ENCODE data around the gene CNTNAP5. TPM values are rescaled to one million over a fixed set of nuclear protein-coding genes. Genes with fewer than 3 reads are reported as not detected.

Gene CNTNAP5
- total and polyA plus RNA-seq, 2 of the 13 experiments (the other 11 are each of a cell fraction or from before 2014, with no cell fraction given) = not detected

DNA sequence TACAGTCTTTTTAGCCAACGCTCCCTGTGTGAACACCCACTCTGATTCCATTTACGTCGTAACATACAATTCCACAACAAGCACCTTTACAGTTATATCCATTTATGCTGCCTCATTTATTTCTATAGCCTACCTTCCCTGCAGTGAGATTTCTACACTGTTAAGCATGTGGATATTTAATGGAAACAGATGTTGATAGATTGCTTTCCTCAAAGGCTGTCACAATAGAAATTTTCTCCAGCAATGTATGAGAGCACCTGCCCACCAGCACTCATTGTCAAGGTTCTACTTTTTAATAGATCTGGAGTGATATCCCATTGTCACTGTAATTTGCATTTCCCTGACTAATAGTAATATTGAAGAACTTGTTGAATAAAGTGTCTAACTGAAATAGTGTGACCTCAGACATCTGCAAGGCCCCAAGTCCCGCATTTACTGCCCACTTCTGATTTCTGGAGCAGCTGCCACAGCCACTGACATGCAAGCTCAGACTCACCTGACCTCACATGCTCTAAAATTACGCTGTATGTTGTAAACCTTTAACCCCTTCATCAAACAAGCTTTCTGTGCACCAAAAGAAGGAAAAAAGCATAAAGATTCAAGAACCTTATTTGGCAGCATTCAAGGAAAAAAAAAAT lies 295.1 kb downstream of the CNTNAP5 start:
- ATAC-seq (no peak), FAIRE-seq (no peak), DNase-seq (ENCODE audit: low spot score) (no peak)
- Histone ChIP-seq H3K27ac (ENCODE audit: extremely low read length, insufficient read depth, low read length) (no peak overlapping the region), H3K4me1 (ENCODE audit: insufficient read depth, low read length) (no peaks in the 10 kb centered on the region), H3K27me3 (ENCODE audit: control insufficient read depth in 1 of 2, insufficient read depth in 2 of 2, low read length in 2 of 2) (no peaks in the 10 kb centered on the region), H3K9ac (ENCODE audit: insufficient read depth, low read depth, low read length) (no peak overlapping the region), H3K79me2 (ENCODE audit: insufficient read depth, low read length) (no peaks in the 10 kb centered on the region), H3K4me3 (replicated peaks in 1 of 3; ENCODE audit: insufficient read depth in 1 of 3, low read depth in 2 of 3, low read length in 3 of 3) (no peak overlapping the region), H2AFZ (ENCODE audit: low read length) (no peak overlapping the region), H3K4me2 (ENCODE audit: low read depth, low read length) (no peak overlapping the region), H3K36me3 (replicated peaks in 1 of 2; ENCODE audit: control insufficient read depth in 1 of 2, insufficient read depth in 2 of 2, low read length in 2 of 2) (no peaks in the 10 kb centered on the region), H4K20me1 (ENCODE audit: insufficient read depth, low read length) (no peaks in the 10 kb centered on the region), H3K9me3 (ENCODE audit: low read length) (no peaks in the 10 kb centered on the region)
- ChIA-PET CTCF (ENCODE audit: low intra/inter-chr PET ratio, low total read pairs) (no interaction called here), POLR2A (no interaction called here)
- 17% methylated on average over 5 of the region's 5 CpGs for WGBS (ENCODE audit: low lambda C conversion rate)
- BruUV-seq (replicated peaks) = no TSS peak
- intact Hi-C loops (cut with micrococcal nuclease; ENCODE audit: unreplicated experiment) (no loop called here), in situ Hi-C loops (cut with HindIII; ENCODE audit: extremely low pct_ligation_motif_present, low pct_unique_long_range_greater_than_20kb) (no loop called here)
- TF ChIP-seq MIER3 (CRISPR knock-in tag; IDR thresholded peaks at IDR 0.05; ENCODE audit: borderline replicate concordance) = no peak
- no peak for TF ChIP-seq ZNF781 (CRISPR knock-in tag; IDR thresholded peaks at IDR 0.05; ENCODE audit: borderline replicate concordance, not compliant biosample characterization)
- no peak for TF ChIP-seq ZNF879 (CRISPR knock-in tag; IDR thresholded peaks at IDR 0.05)
- TF ChIP-seq, protein P1, sequence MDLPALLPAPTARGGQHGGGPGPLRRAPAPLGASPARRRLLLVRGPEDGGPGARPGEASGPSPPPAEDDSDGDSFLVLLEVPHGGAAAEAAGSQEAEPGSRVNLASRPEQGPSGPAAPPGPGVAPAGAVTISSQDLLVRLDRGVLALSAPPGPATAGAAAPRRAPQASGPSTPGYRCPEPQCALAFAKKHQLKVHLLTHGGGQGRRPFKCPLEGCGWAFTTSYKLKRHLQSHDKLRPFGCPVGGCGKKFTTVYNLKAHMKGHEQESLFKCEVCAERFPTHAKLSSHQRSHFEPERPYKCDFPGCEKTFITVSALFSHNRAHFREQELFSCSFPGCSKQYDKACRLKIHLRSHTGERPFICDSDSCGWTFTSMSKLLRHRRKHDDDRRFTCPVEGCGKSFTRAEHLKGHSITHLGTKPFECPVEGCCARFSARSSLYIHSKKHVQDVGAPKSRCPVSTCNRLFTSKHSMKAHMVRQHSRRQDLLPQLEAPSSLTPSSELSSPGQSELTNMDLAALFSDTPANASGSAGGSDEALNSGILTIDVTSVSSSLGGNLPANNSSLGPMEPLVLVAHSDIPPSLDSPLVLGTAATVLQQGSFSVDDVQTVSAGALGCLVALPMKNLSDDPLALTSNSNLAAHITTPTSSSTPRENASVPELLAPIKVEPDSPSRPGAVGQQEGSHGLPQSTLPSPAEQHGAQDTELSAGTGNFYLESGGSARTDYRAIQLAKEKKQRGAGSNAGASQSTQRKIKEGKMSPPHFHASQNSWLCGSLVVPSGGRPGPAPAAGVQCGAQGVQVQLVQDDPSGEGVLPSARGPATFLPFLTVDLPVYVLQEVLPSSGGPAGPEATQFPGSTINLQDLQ (CRISPR knock-in tag; IDR thresholded peaks at IDR 0.05) = no peak
- TF ChIP-seq, protein P2, sequence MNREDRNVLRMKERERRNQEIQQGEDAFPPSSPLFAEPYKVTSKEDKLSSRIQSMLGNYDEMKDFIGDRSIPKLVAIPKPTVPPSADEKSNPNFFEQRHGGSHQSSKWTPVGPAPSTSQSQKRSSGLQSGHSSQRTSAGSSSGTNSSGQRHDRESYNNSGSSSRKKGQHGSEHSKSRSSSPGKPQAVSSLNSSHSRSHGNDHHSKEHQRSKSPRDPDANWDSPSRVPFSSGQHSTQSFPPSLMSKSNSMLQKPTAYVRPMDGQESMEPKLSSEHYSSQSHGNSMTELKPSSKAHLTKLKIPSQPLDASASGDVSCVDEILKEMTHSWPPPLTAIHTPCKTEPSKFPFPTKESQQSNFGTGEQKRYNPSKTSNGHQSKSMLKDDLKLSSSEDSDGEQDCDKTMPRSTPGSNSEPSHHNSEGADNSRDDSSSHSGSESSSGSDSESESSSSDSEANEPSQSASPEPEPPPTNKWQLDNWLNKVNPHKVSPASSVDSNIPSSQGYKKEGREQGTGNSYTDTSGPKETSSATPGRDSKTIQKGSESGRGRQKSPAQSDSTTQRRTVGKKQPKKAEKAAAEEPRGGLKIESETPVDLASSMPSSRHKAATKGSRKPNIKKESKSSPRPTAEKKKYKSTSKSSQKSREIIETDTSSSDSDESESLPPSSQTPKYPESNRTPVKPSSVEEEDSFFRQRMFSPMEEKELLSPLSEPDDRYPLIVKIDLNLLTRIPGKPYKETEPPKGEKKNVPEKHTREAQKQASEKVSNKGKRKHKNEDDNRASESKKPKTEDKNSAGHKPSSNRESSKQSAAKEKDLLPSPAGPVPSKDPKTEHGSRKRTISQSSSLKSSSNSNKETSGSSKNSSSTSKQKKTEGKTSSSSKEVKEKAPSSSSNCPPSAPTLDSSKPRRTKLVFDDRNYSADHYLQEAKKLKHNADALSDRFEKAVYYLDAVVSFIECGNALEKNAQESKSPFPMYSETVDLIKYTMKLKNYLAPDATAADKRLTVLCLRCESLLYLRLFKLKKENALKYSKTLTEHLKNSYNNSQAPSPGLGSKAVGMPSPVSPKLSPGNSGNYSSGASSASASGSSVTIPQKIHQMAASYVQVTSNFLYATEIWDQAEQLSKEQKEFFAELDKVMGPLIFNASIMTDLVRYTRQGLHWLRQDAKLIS (CRISPR knock-in tag; IDR thresholded peaks at IDR 0.05) = no peak
